ENCODE data around the gene EIF3I.

The EIF3I gene

GRCh38 chr1:32239337-32239736 is 17.1 kb downstream of the EIF3I start (continued):
- TF ChIP-seq, protein P1, sequence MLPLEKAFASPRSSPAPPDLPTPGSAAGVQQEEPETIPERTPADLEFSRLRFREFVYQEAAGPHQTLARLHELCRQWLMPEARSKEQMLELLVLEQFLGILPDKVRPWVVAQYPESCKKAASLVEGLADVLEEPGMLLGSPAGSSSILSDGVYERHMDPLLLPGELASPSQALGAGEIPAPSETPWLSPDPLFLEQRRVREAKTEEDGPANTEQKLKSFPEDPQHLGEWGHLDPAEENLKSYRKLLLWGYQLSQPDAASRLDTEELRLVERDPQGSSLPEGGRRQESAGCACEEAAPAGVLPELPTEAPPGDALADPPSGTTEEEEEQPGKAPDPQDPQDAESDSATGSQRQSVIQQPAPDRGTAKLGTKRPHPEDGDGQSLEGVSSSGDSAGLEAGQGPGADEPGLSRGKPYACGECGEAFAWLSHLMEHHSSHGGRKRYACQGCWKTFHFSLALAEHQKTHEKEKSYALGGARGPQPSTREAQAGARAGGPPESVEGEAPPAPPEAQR (tag by site-specific recombination; IDR thresholded peaks at IDR 0.05), result no peak
- TF ChIP-seq, protein P2, sequence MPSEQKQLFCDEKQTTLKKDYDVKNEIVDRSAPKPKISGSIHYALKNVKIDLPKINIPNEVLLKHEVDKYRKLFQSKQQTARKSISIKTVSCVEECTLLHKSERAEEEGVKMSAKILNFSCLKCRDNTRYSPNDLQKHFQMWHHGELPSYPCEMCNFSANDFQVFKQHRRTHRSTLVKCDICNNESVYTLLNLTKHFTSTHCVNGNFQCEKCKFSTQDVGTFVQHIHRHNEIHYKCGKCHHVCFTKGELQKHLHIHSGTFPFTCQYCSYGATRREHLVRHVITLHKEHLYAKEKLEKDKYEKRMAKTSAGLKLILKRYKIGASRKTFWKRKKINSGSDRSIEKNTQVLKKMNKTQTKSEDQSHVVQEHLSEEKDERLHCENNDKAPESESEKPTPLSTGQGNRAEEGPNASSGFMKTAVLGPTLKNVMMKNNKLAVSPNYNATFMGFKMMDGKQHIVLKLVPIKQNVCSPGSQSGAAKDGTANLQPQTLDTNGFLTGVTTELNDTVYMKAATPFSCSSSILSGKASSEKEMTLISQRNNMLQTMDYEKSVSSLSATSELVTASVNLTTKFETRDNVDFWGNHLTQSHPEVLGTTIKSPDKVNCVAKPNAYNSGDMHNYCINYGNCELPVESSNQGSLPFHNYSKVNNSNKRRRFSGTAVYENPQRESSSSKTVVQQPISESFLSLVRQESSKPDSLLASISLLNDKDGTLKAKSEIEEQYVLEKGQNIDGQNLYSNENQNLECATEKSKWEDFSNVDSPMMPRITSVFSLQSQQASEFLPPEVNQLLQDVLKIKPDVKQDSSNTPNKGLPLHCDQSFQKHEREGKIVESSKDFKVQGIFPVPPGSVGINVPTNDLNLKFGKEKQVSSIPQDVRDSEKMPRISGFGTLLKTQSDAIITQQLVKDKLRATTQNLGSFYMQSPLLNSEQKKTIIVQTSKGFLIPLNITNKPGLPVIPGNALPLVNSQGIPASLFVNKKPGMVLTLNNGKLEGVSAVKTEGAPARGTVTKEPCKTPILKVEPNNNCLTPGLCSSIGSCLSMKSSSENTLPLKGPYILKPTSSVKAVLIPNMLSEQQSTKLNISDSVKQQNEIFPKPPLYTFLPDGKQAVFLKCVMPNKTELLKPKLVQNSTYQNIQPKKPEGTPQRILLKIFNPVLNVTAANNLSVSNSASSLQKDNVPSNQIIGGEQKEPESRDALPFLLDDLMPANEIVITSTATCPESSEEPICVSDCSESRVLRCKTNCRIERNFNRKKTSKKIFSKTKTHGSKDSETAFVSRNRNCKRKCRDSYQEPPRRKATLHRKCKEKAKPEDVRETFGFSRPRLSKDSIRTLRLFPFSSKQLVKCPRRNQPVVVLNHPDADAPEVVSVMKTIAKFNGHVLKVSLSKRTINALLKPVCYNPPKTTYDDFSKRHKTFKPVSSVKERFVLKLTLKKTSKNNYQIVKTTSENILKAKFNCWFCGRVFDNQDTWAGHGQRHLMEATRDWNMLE (tag by site-specific recombination; conservative IDR thresholded peaks at IDR 0.05; ENCODE audit: low read depth), result no peak
- TF ChIP-seq ZNF394 (tag by site-specific recombination; IDR thresholded peaks at IDR 0.05; ENCODE audit: borderline replicate concordance), result no peak
- TF ChIP-seq HOXD13 (CRISPR knock-in tag; IDR thresholded peaks at IDR 0.05; ENCODE audit: borderline replicate concordance), result no peak
- no peak for TF ChIP-seq ZEB2 (tag by site-specific recombination; IDR thresholded peaks at IDR 0.05)
- TF ChIP-seq ZNF707 (tag by site-specific recombination; IDR thresholded peaks at IDR 0.05), result no peak
- TF ChIP-seq ZNF169 (tag by site-specific recombination; IDR thresholded peaks at IDR 0.05), result no peak
- TF ChIP-seq ZNF184 (tag by site-specific recombination; IDR thresholded peaks at IDR 0.05), result no peak
- TF ChIP-seq ZBTB8A (tag by site-specific recombination; IDR thresholded peaks at IDR 0.05), result no peak
- no peak for TF ChIP-seq ZNF514 (tag by site-specific recombination; IDR thresholded peaks at IDR 0.05)
- no peak for TF ChIP-seq ZNF202 (tag by site-specific recombination; IDR thresholded peaks at IDR 0.05; ENCODE audit: borderline replicate concordance)

DNA sequence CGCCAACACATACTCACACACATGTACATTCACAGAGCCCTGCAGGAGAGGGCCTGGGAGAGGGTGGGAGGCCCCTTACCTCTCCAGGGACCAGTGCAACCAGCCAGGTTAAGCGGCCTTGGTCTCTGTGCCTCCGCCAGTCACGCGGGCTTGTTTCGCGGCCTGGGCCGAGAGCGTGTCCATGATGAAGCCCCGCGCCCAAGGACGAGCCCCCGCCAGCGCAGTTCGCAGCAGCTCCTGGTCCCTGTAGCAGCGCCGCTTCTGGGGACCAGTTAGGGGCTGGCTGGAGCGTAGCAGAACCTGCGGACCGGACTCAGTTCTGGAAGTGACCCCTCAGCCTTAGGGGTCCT is 17.6 kb downstream of the EIF3I start:
- Histone ChIP-seq H3K9me3 (ENCODE audit: control insufficient read depth, insufficient read depth, low read depth, low read length) (no peaks in the 10 kb centered on the region), H3K36me3 (ENCODE audit: control insufficient read depth in 2 of 2, insufficient read depth in 1 of 2, low read length in 2 of 2) (peaks cover 0 to 1% of the 10 kb centered on the region in 2 experiments; a peak in 1 of 3 replicates), H3K4me3 (ENCODE audit: low read depth, low read length) (no peak overlapping the region), H3K4me1 (ENCODE audit: control insufficient read depth, insufficient read depth, low read length) (no peaks in the 10 kb centered on the region), H3K27ac (ENCODE audit: extremely low read depth, low read depth, low read length) (no peak overlapping the region)
- CTCF ChIA-PET, result interaction anchor here (0.6 to 5.9 kb wide), 4 partner anchors 8 to 236 kb away, joined by 3 to 33 read pairs (median 6); partner anchors contain the start of gene FAM167B
- no peak for TF ChIP-seq ZNF449 (tag by site-specific recombination; IDR thresholded peaks at IDR 0.05)
- peak; percentile 72; the same call in 1 of the 2 replicates for TF ChIP-seq ZBTB48 (tag by site-specific recombination; IDR thresholded peaks at IDR 0.05)
- POLR2A ChIA-PET, result interaction anchor here (1.6 kb wide), 1 partner anchor 60 kb away, joined by 5 read pairs; the partner anchor contains the start of gene TXLNA

- ChIA-PET POLR2A (interaction anchor here (0.6 to 1.6 kb wide), 3 partner anchors 9 to 61 kb away, joined by 3 to 6 read pairs (median 5); partner anchors contain the start of gene TXLNA), CTCF (interaction anchor here (0.6 to 5.9 kb wide), 4 partner anchors 8 to 118 kb away, joined by 3 to 33 read pairs (median 4); partner anchors contain the start of gene FAM167B)
- Histone ChIP-seq H3K4me1 (ENCODE audit: control insufficient read depth, insufficient read depth, low read length) (no peaks in the 10 kb centered on the region), H3K4me3 (ENCODE audit: low read depth, low read length) (peak overlapping the region; percentile 25), H3K9me3 (ENCODE audit: control insufficient read depth, insufficient read depth, low read depth, low read length) (no peaks in the 10 kb centered on the region), H3K27ac (ENCODE audit: extremely low read depth, low read depth, low read length) (no peak overlapping the region; the same call in 1 of the 2 replicates), H3K36me3 (ENCODE audit: control insufficient read depth in 2 of 2, insufficient read depth in 1 of 2, low read length in 2 of 2) (no peaks in the 10 kb centered on the region)
- TF ChIP-seq ZEB2 (tag by site-specific recombination; IDR thresholded peaks at IDR 0.05) (peak; percentile 15; the same call in 1 of the 2 replicates), ZXDB (tag by site-specific recombination; IDR thresholded peaks at IDR 0.05) (0 out of 2 replicates have a peak, but pooled peaks have one; percentile 25), ZBTB11 (tag by site-specific recombination; conservative IDR thresholded peaks at IDR 0.05; ENCODE audit: low read depth) (no peak), ZNF561 (tag by site-specific recombination; IDR thresholded peaks at IDR 0.05; ENCODE audit: borderline replicate concordance) (no peak), ZNF202 (tag by site-specific recombination; IDR thresholded peaks at IDR 0.05; ENCODE audit: borderline replicate concordance) (no peak), ZBTB8A (tag by site-specific recombination; IDR thresholded peaks at IDR 0.05) (0 out of 2 replicates have a peak, but pooled peaks have one; percentile 36), SETDB1 (IDR thresholded peaks at IDR 0.05; ENCODE audit: insufficient read length, low read length) (no peak), ZNF239 (tag by site-specific recombination; IDR thresholded peaks at IDR 0.05) (no peak), KLF9 (tag by site-specific recombination; IDR thresholded peaks at IDR 0.05; ENCODE audit: low read depth) (peak; percentile 47; the same call in 1 of the 2 replicates)
Observed at GRCh38 chr1:32240140-32240951, 18.1 kb downstream of the EIF3I start.

All from HEK293 (cell line).